Measurements from ENCODE around the gene MEF2C. TPM values are rescaled to one million over a fixed set of nuclear protein-coding genes. Genes with fewer than 3 reads are reported as not detected.

MEF2C gene
- total RNA-seq, 1 donor from 2014 or later, result 0.25 TPM

GRCh38 chr5:88691230-88691582 is 191.8 kb downstream of the MEF2C start:
- intact Hi-C loops (cut with micrococcal nuclease), result loop anchor here (1.0 to 5.0 kb wide), 4 partner anchors 17 to 910 kb away; partner anchors contain the start of gene MEF2C

DNA sequence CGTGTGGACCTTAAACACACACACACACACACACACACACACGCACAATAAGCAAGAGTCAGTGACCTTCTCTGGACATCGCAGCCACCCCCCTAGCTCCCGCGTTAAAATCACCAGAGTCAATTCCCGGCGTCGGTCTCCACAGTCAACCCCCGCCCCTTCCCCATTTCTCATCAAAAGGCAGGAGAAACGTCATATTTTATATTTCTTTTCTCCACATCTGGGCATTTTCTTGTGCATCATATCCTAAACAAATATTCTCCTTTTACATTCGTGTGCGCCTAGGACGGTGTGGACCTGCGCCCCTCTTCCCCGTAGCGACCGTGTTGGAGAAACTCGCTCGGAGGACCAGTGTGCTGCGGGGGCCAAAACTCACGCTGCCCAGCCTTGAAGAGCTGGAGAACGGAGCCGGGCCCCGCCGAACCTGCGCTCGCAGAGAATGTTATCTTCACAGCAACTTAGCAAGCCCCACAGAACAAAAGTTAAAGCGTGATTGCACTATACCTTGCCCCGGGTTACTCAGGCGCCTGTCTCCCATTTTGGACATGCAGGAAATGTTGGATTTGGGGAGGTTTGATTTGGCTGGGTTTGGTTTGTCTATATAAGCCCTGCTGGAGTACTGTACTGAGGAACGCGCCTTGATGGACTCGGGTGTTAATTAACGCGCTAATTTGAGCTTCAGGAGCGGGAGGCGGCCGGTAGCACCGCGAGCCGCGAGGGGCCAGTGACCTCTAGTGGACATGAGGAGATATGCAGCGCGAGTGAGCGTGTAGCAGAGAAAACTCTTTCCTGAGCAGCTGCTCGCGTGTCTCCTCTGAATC is 192.4 kb downstream of the MEF2C start:
- intact Hi-C loops (cut with micrococcal nuclease), result loop anchor here (1.0 to 5.0 kb wide), 4 partner anchors 16 to 909 kb away; partner anchors contain the start of gene MEF2C

- intact Hi-C loops (cut with micrococcal nuclease), result loop anchor here (5.0 to 10.0 kb wide), 3 partner anchors 33 to 1275 kb away; partner anchors contain the start of genes CCNH and MEF2C
Observed at GRCh38 chr5:88689668-88690408, 193.1 kb downstream of the MEF2C start.

DNA sequence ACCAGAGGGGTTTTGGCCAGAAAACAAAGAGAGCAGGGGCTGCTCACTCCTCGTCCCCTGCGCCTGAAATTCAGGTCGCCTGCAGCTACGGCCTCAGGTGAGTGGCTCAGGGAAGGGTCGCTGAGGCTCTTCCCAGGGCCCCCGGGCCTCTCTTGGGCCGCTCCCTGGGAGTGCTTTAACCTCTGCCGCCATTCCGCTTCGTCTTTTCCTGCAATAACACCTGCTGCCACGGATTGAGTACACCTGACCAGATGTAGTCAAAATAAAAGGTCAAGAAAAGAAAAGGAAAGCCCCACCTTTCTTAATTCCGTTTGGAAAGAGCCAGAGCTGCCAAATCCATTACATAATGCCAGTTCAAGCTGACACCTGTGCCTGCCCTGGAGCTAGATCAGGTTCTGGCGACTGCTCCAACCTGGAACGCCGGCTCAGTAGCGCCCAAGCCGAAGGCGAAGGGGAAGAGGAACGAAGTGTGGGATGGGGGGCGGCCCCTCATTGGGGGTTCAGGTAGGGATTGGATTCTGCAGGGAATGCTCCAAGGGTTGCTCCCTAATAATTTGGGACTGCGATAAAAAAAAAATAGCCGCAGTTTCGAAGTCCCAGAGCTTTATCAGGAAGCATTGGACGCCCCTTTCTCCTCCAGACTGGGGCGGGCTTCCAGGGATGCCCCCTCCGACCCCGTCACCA is 193.9 kb downstream of the MEF2C start:
- intact Hi-C loops (cut with micrococcal nuclease), result loop anchor here (1.0 to 10.0 kb wide), 2 partner anchors 11 to 1274 kb away; partner anchors contain the start of gene CCNH

GRCh38 chr5:88688156-88688983 is 194.6 kb downstream of the MEF2C start:
- intact Hi-C loops (cut with micrococcal nuclease), result loop anchor here (1.0 to 10.0 kb wide), 2 partner anchors 10 to 1274 kb away; partner anchors contain the start of gene CCNH

DNA sequence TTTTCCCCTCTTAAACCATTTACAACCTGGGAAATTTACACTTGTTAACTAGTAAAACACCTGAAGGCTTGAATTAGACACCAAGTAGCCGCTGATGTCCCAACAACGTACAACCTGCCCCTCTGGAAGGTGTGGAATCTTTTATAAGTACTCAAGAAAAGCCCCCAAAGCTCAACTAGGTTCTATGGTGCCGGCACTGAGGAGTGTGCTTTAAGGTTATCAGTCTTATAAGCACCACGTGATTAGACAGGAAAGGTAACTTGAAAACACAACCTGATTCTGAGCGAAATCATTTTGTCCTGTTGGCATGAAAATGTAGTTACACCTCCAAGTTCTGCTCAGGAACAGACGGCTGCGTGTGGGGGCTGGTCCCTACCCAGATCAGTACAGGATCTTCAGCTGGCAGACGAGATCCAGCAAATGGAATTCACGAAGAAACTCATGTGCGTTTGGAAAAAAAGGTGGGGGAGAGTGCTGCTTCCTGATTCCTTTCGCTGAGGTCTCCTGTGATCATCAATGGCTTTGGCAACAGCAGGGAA is 195.5 kb downstream of the MEF2C start:
- intact Hi-C loops (cut with micrococcal nuclease), result loop anchor here (2.0 to 10.0 kb wide), 2 partner anchors 21 to 1273 kb away; partner anchors contain the start of gene CCNH

DNA sequence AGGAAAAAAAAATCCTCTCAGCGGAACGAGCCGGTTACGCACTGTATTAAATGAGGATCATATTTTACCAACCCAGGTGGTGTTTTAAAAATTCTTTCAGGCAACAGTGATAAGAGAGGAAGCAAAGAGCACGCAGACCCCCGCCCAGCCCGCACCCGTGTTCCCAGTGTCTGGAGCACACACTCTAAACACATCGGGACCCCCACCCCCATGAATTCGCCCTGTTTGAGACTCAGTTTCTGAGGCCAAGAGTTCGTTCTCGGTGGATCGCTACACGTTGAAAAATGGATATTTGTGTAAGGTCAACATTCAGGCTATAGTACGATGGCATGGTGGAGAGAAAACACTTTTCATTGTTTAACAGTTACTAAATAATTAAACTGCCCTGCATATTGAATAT is 196.3 kb downstream of the MEF2C start:
- intact Hi-C loops (cut with micrococcal nuclease), result loop anchor here (2.0 to 10.0 kb wide), 2 partner anchors 20 to 1272 kb away; partner anchors contain the start of gene CCNH

DNA sequence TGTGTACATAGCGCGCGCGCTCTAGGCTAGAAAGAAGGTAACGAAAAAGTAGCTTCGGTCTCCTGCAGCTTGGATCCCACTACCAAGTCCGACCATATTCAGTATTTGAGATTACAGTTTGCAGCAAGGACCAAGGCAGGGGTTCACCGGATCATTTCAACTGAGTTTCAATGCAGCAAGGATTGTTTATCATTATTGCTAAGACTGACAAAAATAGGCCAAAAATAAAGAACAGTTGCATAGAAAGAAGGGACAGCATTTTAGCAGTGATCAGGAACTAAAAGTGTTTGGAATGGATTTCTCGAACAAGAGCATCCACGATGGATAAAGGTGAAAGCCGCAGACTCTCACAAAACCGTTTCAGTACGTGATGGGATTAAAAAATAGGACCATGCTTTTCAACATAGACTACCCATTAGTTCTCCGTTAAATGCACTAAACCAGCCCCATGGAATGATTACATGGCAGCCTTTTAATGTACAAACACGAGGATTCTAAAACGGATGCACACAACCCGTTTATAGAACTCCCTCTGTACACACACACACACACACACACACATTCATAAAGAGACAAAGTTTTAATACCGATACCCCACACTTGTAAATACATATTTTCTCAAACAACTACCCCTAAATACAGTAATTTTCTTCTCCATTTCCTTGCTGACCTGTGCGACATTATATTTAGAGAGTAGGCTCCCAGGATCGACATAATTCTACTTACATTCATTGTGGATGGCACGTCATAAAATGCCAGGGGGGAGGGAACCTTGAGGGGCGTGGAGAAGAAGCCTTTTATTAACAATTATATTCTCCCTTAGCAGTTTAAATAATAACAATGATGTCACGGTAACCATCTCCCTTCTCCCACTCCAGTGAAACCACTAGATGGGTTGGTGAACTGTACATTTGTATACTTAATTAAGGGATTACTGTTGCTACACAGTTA is 197.1 kb downstream of the MEF2C start:
- intact Hi-C loops (cut with micrococcal nuclease), result loop anchor here (2.0 to 10.0 kb wide), 2 partner anchors 19 to 1271 kb away; partner anchors contain the start of gene CCNH

DNA sequence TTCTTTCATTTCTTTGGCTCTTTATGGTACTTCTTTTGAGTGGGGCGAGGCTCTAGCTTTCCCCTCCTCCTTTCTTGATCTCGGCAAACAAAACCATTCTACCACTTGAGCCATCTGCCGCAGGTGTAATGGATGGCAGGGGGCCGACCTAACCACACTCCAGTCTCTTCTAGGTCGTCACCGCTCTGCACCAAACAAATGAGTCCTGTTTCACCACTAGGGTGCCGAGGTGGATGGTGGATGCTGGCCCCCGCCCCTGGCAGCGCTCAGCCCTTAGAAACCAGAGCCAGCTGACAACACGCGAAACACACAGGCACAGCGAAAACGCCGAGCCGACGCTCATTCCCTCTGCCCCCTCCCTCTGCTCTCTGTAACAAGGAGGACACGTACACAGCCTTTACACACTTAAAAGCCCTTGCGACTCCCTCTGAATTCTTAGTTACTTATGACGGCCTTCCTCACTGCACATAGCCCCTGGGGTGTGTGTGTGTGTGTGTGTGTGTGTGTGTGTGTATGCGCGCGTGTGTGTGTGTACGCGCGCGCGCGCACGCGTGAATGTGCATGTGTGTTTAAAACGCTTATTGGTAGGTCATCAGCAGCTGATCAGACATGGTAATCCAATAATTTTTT is 199.4 kb downstream of the MEF2C start:
- intact Hi-C loops (cut with micrococcal nuclease), result loop anchor here (10.0 kb wide), 1 partner anchor 1269 kb away; the partner anchor contains the start of gene CCNH

DNA sequence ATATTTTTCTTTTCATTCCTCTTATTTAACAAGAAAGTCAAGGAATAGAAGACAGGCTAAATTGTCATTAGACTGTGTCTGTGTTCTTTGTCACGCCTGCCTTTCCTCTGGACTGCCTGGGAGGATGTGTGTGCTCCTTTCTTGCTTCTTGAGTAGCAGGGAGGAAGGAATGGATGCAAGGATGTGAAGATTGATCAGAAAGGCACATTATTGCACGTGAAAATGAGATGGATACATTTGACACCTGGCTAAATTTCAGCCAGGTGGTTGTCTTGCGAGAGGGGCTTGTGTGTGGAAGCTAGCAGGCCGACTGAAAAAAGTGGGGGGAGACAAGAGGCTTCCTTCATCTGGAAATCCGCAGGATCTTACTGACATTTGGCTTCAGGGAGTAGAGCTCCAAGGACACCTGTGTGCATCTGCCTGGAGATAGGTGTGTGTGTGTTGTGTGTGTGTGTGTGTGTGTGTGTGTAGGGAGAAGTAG is 200.1 kb downstream of the MEF2C start:
- intact Hi-C loops (cut with micrococcal nuclease), result loop anchor here (10.0 kb wide), 1 partner anchor 1268 kb away; the partner anchor contains the start of gene CCNH

DNA sequence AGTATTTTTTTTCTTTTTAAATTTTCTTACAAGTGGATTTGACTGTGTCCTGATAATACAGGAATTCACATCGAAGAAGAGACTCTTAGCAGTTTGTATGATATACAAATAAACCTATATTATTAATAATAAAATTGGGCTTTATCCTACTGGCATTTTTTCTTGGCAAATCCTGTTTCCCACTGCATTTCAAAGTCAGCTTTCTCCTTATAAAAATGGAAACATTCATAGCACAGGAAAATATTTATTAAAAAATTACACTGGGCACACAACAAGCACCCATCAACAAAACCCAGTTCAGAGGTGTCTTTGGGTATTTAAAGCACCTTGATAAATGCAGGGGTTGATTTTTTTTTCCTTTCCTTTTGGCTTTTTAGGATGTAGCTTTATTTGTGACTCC is 200.9 kb downstream of the MEF2C start:
- intact Hi-C loops (cut with micrococcal nuclease), result loop anchor here (10.0 kb wide), 1 partner anchor 1267 kb away; the partner anchor contains the start of gene CCNH

DNA sequence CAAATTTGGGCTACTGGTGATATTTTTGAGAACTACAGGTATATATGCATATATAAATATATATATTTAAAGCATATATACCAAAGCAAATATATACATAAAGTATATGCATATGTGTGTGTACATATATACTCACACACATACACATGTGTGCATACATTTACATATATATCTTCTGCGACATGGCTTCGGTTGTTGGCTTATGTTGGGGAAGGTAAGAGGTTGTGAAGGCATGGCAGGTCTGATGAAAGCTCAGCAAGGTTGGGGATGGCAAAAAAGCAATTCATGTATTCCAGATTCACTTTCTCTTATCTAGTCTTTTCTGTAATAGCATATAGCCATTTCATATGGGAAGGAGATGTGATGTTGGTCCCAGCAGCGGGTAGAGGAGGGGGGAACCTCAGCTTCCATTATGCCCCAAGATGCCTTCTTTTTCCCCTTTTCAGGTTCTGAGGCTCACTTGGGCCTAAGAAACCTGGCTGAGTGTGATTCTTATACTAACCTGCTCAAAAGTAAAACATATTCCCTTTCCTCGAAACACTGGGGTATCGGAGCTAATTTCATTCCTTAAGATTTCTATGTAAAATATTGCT is 201.7 kb downstream of the MEF2C start:
- intact Hi-C loops (cut with micrococcal nuclease), result loop anchor here (10.0 kb wide), 1 partner anchor 1267 kb away; the partner anchor contains the start of gene CCNH

DNA sequence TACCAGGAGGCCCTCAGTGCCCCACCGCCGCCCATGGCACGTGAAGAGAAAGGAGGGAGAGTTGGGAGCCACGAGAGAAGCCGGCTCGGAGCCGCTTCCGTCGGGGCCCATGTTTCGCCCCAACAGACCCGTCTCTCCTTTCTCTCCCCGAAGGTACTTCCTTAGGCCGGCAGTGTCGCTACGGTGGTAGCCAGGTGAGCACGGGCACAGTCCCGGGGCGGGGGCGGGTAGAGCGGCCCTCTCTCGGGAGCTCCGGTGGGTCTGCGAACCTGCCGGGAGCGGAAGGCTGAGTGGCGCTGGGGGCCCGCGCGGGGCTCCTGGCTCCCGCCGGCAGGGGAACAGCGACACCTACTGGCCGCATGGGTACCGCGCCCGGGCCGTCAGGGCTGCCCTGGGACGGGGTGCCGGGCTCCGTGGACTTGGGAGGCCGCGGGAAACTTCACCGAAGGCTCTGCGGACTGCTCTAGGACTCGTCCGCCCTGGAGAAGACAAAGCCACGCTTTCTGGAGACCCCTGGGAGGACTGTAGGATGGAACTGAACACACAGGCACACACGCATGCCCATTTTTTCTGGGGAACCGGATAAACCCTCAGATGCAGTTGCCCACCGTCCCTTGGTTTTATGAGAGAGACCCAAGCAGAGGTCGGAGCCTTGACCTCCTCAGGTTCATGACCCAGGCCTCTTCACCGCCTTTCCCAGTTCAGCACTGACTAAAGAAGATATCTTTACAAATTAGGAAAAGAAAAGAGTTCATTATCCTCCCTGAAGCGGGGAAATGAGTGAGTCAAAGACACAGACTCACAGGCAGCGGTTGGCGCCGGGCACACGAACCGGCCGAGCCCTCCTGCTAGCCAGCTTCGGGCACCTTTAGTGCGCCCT is 202.5 kb downstream of the MEF2C start:
- intact Hi-C loops (cut with micrococcal nuclease), result loop anchor here (1.0 to 10.0 kb wide), 2 partner anchors 899 to 1266 kb away; partner anchors contain the start of gene CCNH

DNA sequence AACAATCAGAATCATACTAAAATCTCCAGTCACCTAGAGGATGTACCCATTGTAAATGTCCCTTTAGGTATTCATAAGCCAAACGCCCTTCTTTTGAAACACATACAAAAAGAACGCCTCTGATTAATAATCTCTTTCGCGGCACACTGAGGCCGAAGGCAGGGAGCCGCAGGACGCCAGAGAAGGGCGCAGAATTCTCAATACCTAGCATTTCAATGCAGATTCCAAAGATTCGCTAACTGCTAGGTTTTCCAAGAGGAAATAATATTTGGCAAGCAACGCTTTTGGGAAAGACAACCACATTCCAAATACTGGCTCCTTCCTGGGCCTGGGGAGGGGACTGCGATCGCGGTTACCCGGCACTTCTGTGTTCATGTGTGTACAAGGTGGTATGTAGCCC is 203.3 kb downstream of the MEF2C start:
- intact Hi-C loops (cut with micrococcal nuclease), result loop anchor here (1.0 to 10.0 kb wide), 3 partner anchors 13 to 1265 kb away; partner anchors contain the start of gene CCNH

- intact Hi-C loops (cut with micrococcal nuclease), result loop anchor here (1.0 kb wide), 2 partner anchors 9 to 13 kb away; no protein-coding TSS in a partner anchor
Observed at GRCh38 chr5:88678770-88679381, 204.1 kb downstream of the MEF2C start.
